Measurements from ENCODE around the gene GSTA2. TPM values are rescaled to one million over a fixed set of nuclear protein-coding genes. Genes with fewer than 3 reads are reported as not detected.
"Not testable (repeated sequence)": the region's sequence is repeated elsewhere in the genome, so short reads cannot be mapped to it uniquely, and the experiment has no call there.

GSTA2 gene
- total RNA-seq, 1 donor from 2014 or later = not detected

- DNase-seq (ENCODE audit: low spot score); H3K4me3 Mint-ChIP-seq; H3K36me3 Mint-ChIP-seq (ENCODE audit: low read depth); intact Hi-C loops (cut with micrococcal nuclease); H3K27me3 Mint-ChIP-seq (ENCODE audit: insufficient read depth); H3K9me3 Mint-ChIP-seq; H3K4me1 Mint-ChIP-seq (ENCODE audit: low read depth); H3K27ac Mint-ChIP-seq: not testable (repeated sequence)
These were observed 19.5 kb upstream of the GSTA2 start for GRCh38 chr6:52782696-52783274.

GRCh38 chr6:52782209-52782608 lies 18.9 kb upstream of the GSTA2 start:
- H3K36me3 Mint-ChIP-seq (ENCODE audit: low read depth); DNase-seq (ENCODE audit: low spot score); H3K9me3 Mint-ChIP-seq; H3K4me3 Mint-ChIP-seq; intact Hi-C loops (cut with micrococcal nuclease); H3K27me3 Mint-ChIP-seq (ENCODE audit: insufficient read depth); H3K4me1 Mint-ChIP-seq (ENCODE audit: low read depth); H3K27ac Mint-ChIP-seq: not testable (repeated sequence)

GRCh38 chr6:52779237-52779636 lies 16.0 kb upstream of the GSTA2 start:
- Mint-ChIP-seq H3K4me3 (no peak overlapping the region), H3K27me3 (ENCODE audit: insufficient read depth) (peaks cover 3% of the 10 kb centered on the region), H3K9me3 (peaks cover 5% of the 10 kb centered on the region), H3K36me3 (ENCODE audit: low read depth) (no peaks in the 10 kb centered on the region), H3K4me1 (ENCODE audit: low read depth) (no peaks in the 10 kb centered on the region), H3K27ac (no peak overlapping the region)
- DNase-seq (ENCODE audit: low spot score) = no peak
- intact Hi-C loops (cut with micrococcal nuclease) = no loop called here

GRCh38 chr6:52776711-52777351 lies 13.6 kb upstream of the GSTA2 start:
- H3K36me3 Mint-ChIP-seq (ENCODE audit: low read depth); H3K4me1 Mint-ChIP-seq (ENCODE audit: low read depth); H3K4me3 Mint-ChIP-seq; H3K27me3 Mint-ChIP-seq (ENCODE audit: insufficient read depth); intact Hi-C loops (cut with micrococcal nuclease); DNase-seq (ENCODE audit: low spot score); H3K9me3 Mint-ChIP-seq; H3K27ac Mint-ChIP-seq: not testable (repeated sequence)

GRCh38 chr6:52769399-52769798 lies 6.1 kb upstream of the GSTA2 start:
- H3K27me3 Mint-ChIP-seq (ENCODE audit: insufficient read depth); H3K4me1 Mint-ChIP-seq (ENCODE audit: low read depth); H3K9me3 Mint-ChIP-seq; H3K4me3 Mint-ChIP-seq; intact Hi-C loops (cut with micrococcal nuclease); H3K36me3 Mint-ChIP-seq (ENCODE audit: low read depth); H3K27ac Mint-ChIP-seq; DNase-seq (ENCODE audit: low spot score): not testable (repeated sequence)

GRCh38 chr6:52767658-52768057 lies 4.4 kb upstream of the GSTA2 start:
- H3K27ac Mint-ChIP-seq; H3K4me3 Mint-ChIP-seq; intact Hi-C loops (cut with micrococcal nuclease); H3K4me1 Mint-ChIP-seq (ENCODE audit: low read depth); H3K9me3 Mint-ChIP-seq; H3K36me3 Mint-ChIP-seq (ENCODE audit: low read depth); DNase-seq (ENCODE audit: low spot score); H3K27me3 Mint-ChIP-seq (ENCODE audit: insufficient read depth): not testable (repeated sequence)

GRCh38 chr6:52761673-52762491 lies 1.4 kb downstream of the GSTA2 start:
- intact Hi-C loops (cut with micrococcal nuclease); H3K4me3 Mint-ChIP-seq; DNase-seq (ENCODE audit: low spot score); H3K9me3 Mint-ChIP-seq; H3K27ac Mint-ChIP-seq; H3K4me1 Mint-ChIP-seq (ENCODE audit: low read depth); H3K27me3 Mint-ChIP-seq (ENCODE audit: insufficient read depth); H3K36me3 Mint-ChIP-seq (ENCODE audit: low read depth): not testable (repeated sequence)

- no peaks in the 10 kb centered on the region for H3K4me1 Mint-ChIP-seq (ENCODE audit: low read depth)
- no peak for DNase-seq (ENCODE audit: low spot score)
- no peaks in the 10 kb centered on the region for H3K36me3 Mint-ChIP-seq (ENCODE audit: low read depth)
- H3K4me3 Mint-ChIP-seq = no peak overlapping the region
- H3K27me3 Mint-ChIP-seq (ENCODE audit: insufficient read depth) = peaks cover 4% of the 10 kb centered on the region
- H3K27ac Mint-ChIP-seq = no peak overlapping the region
- no peaks in the 10 kb centered on the region for H3K9me3 Mint-ChIP-seq
- intact Hi-C loops (cut with micrococcal nuclease) = no loop called here
These were observed 3.0 kb downstream of the GSTA2 start for GRCh38 chr6:52760105-52760765.

- Mint-ChIP-seq H3K27me3 (ENCODE audit: insufficient read depth) (peaks cover 4% of the 10 kb centered on the region), H3K9me3 (no peaks in the 10 kb centered on the region), H3K4me3 (no peak overlapping the region), H3K27ac (no peak overlapping the region), H3K36me3 (ENCODE audit: low read depth) (no peaks in the 10 kb centered on the region), H3K4me1 (ENCODE audit: low read depth) (no peaks in the 10 kb centered on the region)
- intact Hi-C loops (cut with micrococcal nuclease) = no loop called here
- DNase-seq (ENCODE audit: low spot score) = no peak
These were observed 4.2 kb downstream of the GSTA2 start for GRCh38 chr6:52759085-52759484.

- H3K9me3 Mint-ChIP-seq; intact Hi-C loops (cut with micrococcal nuclease); H3K4me1 Mint-ChIP-seq (ENCODE audit: low read depth); H3K27me3 Mint-ChIP-seq (ENCODE audit: insufficient read depth); H3K27ac Mint-ChIP-seq; DNase-seq (ENCODE audit: low spot score); H3K36me3 Mint-ChIP-seq (ENCODE audit: low read depth); H3K4me3 Mint-ChIP-seq: not testable (repeated sequence)
These were observed 5.5 kb downstream of the GSTA2 start for GRCh38 chr6:52757651-52758338.

- Mint-ChIP-seq H3K27me3 (ENCODE audit: insufficient read depth) (peaks cover 8% of the 10 kb centered on the region), H3K4me3 (no peak overlapping the region), H3K27ac (no peak overlapping the region), H3K4me1 (ENCODE audit: low read depth) (no peaks in the 10 kb centered on the region), H3K36me3 (ENCODE audit: low read depth) (no peaks in the 10 kb centered on the region), H3K9me3 (peaks cover 3% of the 10 kb centered on the region)
- DNase-seq (ENCODE audit: low spot score) = no peak
- intact Hi-C loops (cut with micrococcal nuclease) = no loop called here
These were observed 8.8 kb downstream of the GSTA2 start for GRCh38 chr6:52754443-52754842.

- intact Hi-C loops (cut with micrococcal nuclease); DNase-seq (ENCODE audit: low spot score); H3K27ac Mint-ChIP-seq; H3K36me3 Mint-ChIP-seq (ENCODE audit: low read depth); H3K4me3 Mint-ChIP-seq; H3K9me3 Mint-ChIP-seq; H3K27me3 Mint-ChIP-seq (ENCODE audit: insufficient read depth); H3K4me1 Mint-ChIP-seq (ENCODE audit: low read depth): not testable (repeated sequence)
These were observed 10.1 kb downstream of the GSTA2 start for GRCh38 chr6:52753137-52753536.

Measured in activated T-helper 1 cell treated with anti-CD3 and anti-CD28 coated beads, Interleukin-12 subunit alpha, Interleukin-12 subunit beta, Interleukin-2, Interleukin-4 antibody, amounts not matched to agents 30 ng/mL and 10 ng/mL and 1 ng/mL, durations not matched to agents 14 hours and 24 hours and 36 hours (primary cell).